Left ventricle myocardium inferior (tissue), 1 donor: ENCODE results near the gene NKAPL. TPM values are rescaled to one million over a fixed set of nuclear protein-coding genes. Genes with fewer than 3 reads are reported as not detected.

ENCODE experiments used
- DNase-seq: peaks from one replicate; pipeline ENCODE4 v3.0.0-alpha.2; 2020
- H3K27ac ChIP-seq: fragments of 200-600 bp; replicated peaks from 2 replicates; pipeline ENCODE4 v1.8.0; 2021
- H3K27me3 ChIP-seq: fragments of 200-600 bp; 2 replicates; pipeline ENCODE4 v1.8.0; 2021; ENCODE audit warnings: low read depth
- H3K36me3 ChIP-seq: fragments of 200-600 bp; 2 replicates; pipeline ENCODE4 v1.8.0; 2021
- H3K4me1 ChIP-seq: fragments of 200-600 bp; 2 replicates; pipeline ENCODE4 v1.8.0; 2021
- H3K4me3 ChIP-seq: fragments of 200-600 bp; 2 replicates; pipeline ENCODE4 v1.8.0; 2021; ENCODE audit warnings: mild to moderate bottlenecking, moderate library complexity
- H3K9me3 ChIP-seq: fragments of 200-600 bp; replicated peaks from 2 replicates; pipeline ENCODE4 v1.8.0; 2021
- CTCF ChIP-seq: fragments of 200-600 bp; IDR thresholded peaks from 2 replicates; pipeline ENCODE4 v1.8.0; 2021; ENCODE audit warnings: antibody characterized with exemption, mild to moderate bottlenecking, borderline replicate concordance
- intact Hi-C: fragments of 100-400 bp; cut with micrococcal nuclease; formaldehyde crosslinking; loops from one replicate; pipeline ENCODE4 v1.11.0; 2022
- total RNA-seq: library from RNA; stranded (reverse); fragmentation: NEBNext Ultra II Directional; extraction: Animal tissue kit (Norgen Biotek cat#: 25700); gene quantifications from one replicate; pipeline ENCODE4 v1.2.1, GENCODE V29; 2021
- donor health status: DM: no; HTN: yes; CAD: no; lungs with severe emphysema.

The NKAPL gene
- total RNA-seq, 1 donor from 2014 or later, result 4.5 TPM

- TF ChIP-seq CTCF, result no peak
- Histone ChIP-seq H3K9me3 (no peaks in the 10 kb centered on the region), H3K4me1 (peaks cover 28% of the 10 kb centered on the region), H3K36me3 (no peaks in the 10 kb centered on the region), H3K27ac (no peak overlapping the region), H3K27me3 (peaks cover 64% of the 10 kb centered on the region), H3K4me3 (no peak overlapping the region)
- intact Hi-C loops, result no loop called here
- no peak for DNase-seq
Measured at GRCh38 chr6:28215425-28215824, 43.7 kb upstream of the NKAPL start.

GRCh38 chr6:28217890-28218289 is 41.2 kb upstream of the NKAPL start:
- no peak for DNase-seq
- Histone ChIP-seq H3K27ac (peak overlapping the region; percentile 36), H3K36me3 (no peaks in the 10 kb centered on the region), H3K9me3 (no peaks in the 10 kb centered on the region), H3K4me3 (peak overlapping the region; percentile 72), H3K27me3 (peaks cover 54% of the 10 kb centered on the region), H3K4me1 (peaks cover 20% of the 10 kb centered on the region)
- TF ChIP-seq CTCF, result no peak
- intact Hi-C loops, result no loop called here

GRCh38 chr6:28218312-28219248 is 40.5 kb upstream of the NKAPL start:
- Histone ChIP-seq H3K4me1 (peaks cover 20% of the 10 kb centered on the region), H3K27ac (peak overlapping the region; percentile 89), H3K36me3 (no peaks in the 10 kb centered on the region), H3K27me3 (peaks cover 47% of the 10 kb centered on the region), H3K9me3 (no peaks in the 10 kb centered on the region), H3K4me3 (peak overlapping the region; percentile 72)
- DNase-seq, result peak; percentile 88
- intact Hi-C loops, result no loop called here
- no peak for TF ChIP-seq CTCF

- no peak overlapping the region for H3K4me3 ChIP-seq
- H3K27me3 ChIP-seq, result peaks cover 28% of the 10 kb centered on the region
- intact Hi-C loops, result loop anchor here (10.0 kb wide), 1 partner anchor 76 kb away; the partner anchor contains the start of gene ZKSCAN8
- no peaks in the 10 kb centered on the region for H3K36me3 ChIP-seq
- no peak overlapping the region for H3K27ac ChIP-seq
- no peaks in the 10 kb centered on the region for H3K9me3 ChIP-seq
- TF ChIP-seq CTCF, result no peak
- no peak for DNase-seq
- peaks cover 29% of the 10 kb centered on the region for H3K4me1 ChIP-seq
Measured at GRCh38 chr6:28220257-28221133, 38.6 kb upstream of the NKAPL start.

- H3K9me3 ChIP-seq, result no peaks in the 10 kb centered on the region
- TF ChIP-seq CTCF, result no peak
- H3K36me3 ChIP-seq, result peaks cover 26% of the 10 kb centered on the region
- peak overlapping the region; percentile 91 for H3K4me3 ChIP-seq
- H3K27me3 ChIP-seq, result peaks cover 16% of the 10 kb centered on the region
- peaks cover 27% of the 10 kb centered on the region for H3K4me1 ChIP-seq
- peak overlapping the region; percentile 90 for H3K27ac ChIP-seq
- no peak for DNase-seq
- intact Hi-C loops, result loop anchor here (10.0 kb wide), 1 partner anchor 80 kb away; the partner anchor contains the start of gene ZKSCAN8
Measured at GRCh38 chr6:28224131-28225055, 34.7 kb upstream of the NKAPL start.
